ENCODE data around the gene SSTR5. TPM values are rescaled to one million over a fixed set of nuclear protein-coding genes. Genes with fewer than 3 reads are reported as not detected.

Gene SSTR5
- total and polyA plus RNA-seq, 2 of the 4 experiments (the other 2 are of a cell fraction), result not detected

DNA sequence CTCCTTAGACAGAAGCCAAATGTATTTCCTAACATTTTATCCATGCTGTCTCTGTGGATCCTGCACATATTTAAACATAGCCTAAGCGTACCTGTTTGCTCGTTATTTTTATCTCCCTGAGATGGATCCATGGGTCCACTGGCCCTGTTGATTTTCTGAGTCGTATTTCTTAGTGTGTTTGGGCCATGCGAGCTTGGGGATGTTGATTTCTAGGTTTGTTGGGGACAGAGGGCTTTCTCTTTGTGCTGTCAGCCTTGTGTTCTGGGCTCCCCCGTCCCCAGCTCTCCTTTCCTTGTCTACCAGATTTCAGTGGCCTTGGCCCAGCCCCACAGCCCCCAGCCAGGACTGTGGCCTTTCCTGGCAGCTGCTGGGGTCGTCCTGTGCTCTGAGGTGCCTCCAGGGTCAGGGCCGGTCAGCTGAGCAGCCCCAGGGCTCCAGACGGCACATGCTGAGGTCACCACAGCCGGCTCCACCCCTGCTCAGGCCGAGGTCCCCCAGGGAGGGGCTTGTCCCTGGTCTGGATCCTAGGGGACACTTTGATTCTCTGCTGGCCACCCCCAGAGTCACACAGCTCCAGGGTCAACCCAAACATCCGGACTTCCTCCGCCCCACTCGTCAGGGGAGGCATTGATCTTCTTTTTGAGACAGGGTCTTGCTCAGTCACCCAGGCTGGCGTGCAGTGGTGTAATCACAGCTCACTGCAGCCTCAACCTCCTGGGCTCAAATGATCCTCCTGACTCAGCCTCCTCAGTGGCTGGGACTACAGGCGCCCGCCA is 4.4 kb downstream of the SSTR5 start:
- peaks cover 54% of the 10 kb centered on the region for H3K27me3 ChIP-seq (ENCODE audit: control insufficient read depth, insufficient read depth, low read length)
- ChIA-PET CTCF (no interaction called here), POLR2A (ENCODE audit: unreplicated experiment) (no interaction called here)
- 11% methylated on average over 7 of the region's 16 CpGs; no CpG with 5 or more reads in 1 of the 2 experiments for WGBS, 2 experiments (ENCODE audit: extremely low coverage in 2 of 2, insufficient read length in 1 of 2)
- dilution Hi-C loops (cut with HindIII; ENCODE audit: low sequenced_read_pairs, unreplicated experiment), result no loop called here
- H3K14ac ChIP-seq (replicated peaks; ENCODE audit: low read depth, low read length), result no peak overlapping the region
- intact Hi-C loops (cut with micrococcal nuclease), result no loop called here
- ATAC-seq (ENCODE audit: low read depth) (no peak), DNase-seq (no peak)
- in situ Hi-C loops (cut with MboI; ENCODE audit: low sequenced_read_pairs), result no loop called here
- no peak overlapping the region for H3K23ac ChIP-seq (ENCODE audit: low read depth, low read length)
- no peak overlapping the region for H3K18ac ChIP-seq (ENCODE audit: low read depth, low read length)
- H3K79me1 ChIP-seq (ENCODE audit: low read depth in 1 of 2, low read length in 2 of 2), result no peaks in the 10 kb centered on the region
- no peak overlapping the region for H2BK120ac ChIP-seq (ENCODE audit: low read depth, low read length)
- H2AK9ac ChIP-seq (replicated peaks; ENCODE audit: low read depth, low read length, poor library complexity), result no peak overlapping the region
- H3K4me2 ChIP-seq (ENCODE audit: low read depth, low read length), result no peak overlapping the region
- H3K9me3 ChIP-seq (ENCODE audit: control insufficient read depth, insufficient read depth, low read length), result no peaks in the 10 kb centered on the region
- H3K56ac ChIP-seq (ENCODE audit: extremely low read depth, insufficient read depth, low read length), result no peak overlapping the region
- no peak overlapping the region for H3K4ac ChIP-seq (ENCODE audit: low read depth, low read length)
- H4K20me1 ChIP-seq (ENCODE audit: insufficient read depth, low read length), result no peaks in the 10 kb centered on the region
- H2BK20ac ChIP-seq (ENCODE audit: low read depth, low read length), result no peak overlapping the region
- no peak overlapping the region for H2BK5ac ChIP-seq (ENCODE audit: low read depth, low read length, poor library complexity, severe bottlenecking)
- no peak overlapping the region for H2AK5ac ChIP-seq (ENCODE audit: low read depth, low read length)
- H4K8ac ChIP-seq (ENCODE audit: low read depth in 2 of 2, low read length in 2 of 2), result no peak overlapping the region
- H3K9ac ChIP-seq (ENCODE audit: low read depth, low read length), result no peak overlapping the region
- H4K91ac ChIP-seq (ENCODE audit: insufficient read depth, low read depth, low read length), result no peak overlapping the region
- no peak overlapping the region for H4K5ac ChIP-seq (ENCODE audit: low read depth, low read length)
- no TSS peak for BruUV-seq (replicated peaks)
- no peak overlapping the region for H2BK15ac ChIP-seq (ENCODE audit: low read depth, low read length)
- no peak overlapping the region for H3K27ac ChIP-seq (ENCODE audit: insufficient read depth, low read length)
- no peaks in the 10 kb centered on the region for H3K36me3 ChIP-seq (ENCODE audit: control insufficient read depth, insufficient read depth, low read length)
- no peaks in the 10 kb centered on the region for H3K4me1 ChIP-seq (ENCODE audit: control insufficient read depth, insufficient read depth, low read length)
- H3K4me3 ChIP-seq (ENCODE audit: insufficient read depth, low read depth, low read length), result no peak overlapping the region
- TF ChIP-seq CHD1 (IDR thresholded peaks at IDR 0.05; ENCODE audit: low read depth, low read length), result no peak
- TF ChIP-seq, protein P1, sequence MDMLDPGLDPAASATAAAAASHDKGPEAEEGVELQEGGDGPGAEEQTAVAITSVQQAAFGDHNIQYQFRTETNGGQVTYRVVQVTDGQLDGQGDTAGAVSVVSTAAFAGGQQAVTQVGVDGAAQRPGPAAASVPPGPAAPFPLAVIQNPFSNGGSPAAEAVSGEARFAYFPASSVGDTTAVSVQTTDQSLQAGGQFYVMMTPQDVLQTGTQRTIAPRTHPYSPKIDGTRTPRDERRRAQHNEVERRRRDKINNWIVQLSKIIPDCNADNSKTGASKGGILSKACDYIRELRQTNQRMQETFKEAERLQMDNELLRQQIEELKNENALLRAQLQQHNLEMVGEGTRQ (IDR thresholded peaks at IDR 0.05; ENCODE audit: low read depth, low read length), result no peak
- no peak for TF ChIP-seq SMC3 (IDR thresholded peaks at IDR 0.05; ENCODE audit: low read depth, low read length)
- TF ChIP-seq, protein P2, sequence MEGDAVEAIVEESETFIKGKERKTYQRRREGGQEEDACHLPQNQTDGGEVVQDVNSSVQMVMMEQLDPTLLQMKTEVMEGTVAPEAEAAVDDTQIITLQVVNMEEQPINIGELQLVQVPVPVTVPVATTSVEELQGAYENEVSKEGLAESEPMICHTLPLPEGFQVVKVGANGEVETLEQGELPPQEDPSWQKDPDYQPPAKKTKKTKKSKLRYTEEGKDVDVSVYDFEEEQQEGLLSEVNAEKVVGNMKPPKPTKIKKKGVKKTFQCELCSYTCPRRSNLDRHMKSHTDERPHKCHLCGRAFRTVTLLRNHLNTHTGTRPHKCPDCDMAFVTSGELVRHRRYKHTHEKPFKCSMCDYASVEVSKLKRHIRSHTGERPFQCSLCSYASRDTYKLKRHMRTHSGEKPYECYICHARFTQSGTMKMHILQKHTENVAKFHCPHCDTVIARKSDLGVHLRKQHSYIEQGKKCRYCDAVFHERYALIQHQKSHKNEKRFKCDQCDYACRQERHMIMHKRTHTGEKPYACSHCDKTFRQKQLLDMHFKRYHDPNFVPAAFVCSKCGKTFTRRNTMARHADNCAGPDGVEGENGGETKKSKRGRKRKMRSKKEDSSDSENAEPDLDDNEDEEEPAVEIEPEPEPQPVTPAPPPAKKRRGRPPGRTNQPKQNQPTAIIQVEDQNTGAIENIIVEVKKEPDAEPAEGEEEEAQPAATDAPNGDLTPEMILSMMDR (conservative IDR thresholded peaks at IDR 0.05; ENCODE audit: low read depth, low read length), result no peak
- TF ChIP-seq MXI1 (IDR thresholded peaks at IDR 0.05; ENCODE audit: borderline replicate concordance, low read depth, low read length), result no peak
- no peak for TF ChIP-seq FOS (IDR thresholded peaks at IDR 0.05; ENCODE audit: low read depth, low read length)
- no peak for TF ChIP-seq BHLHE40 (IDR thresholded peaks at IDR 0.05; ENCODE audit: low read depth, low read length)
- TF ChIP-seq MAZ (IDR thresholded peaks at IDR 0.05; ENCODE audit: borderline replicate concordance, low read depth, low read length), result no peak
- no peak for TF ChIP-seq RCOR1 (IDR thresholded peaks at IDR 0.05; ENCODE audit: insufficient replicate concordance, low read length)
- H3K9me1 ChIP-seq (ENCODE audit: insufficient read depth, low read length), result no peaks in the 10 kb centered on the region
- H2AFZ ChIP-seq (replicated peaks; ENCODE audit: low read length, poor library complexity), result no peak overlapping the region

Data from IMR-90 (cell line).